HL-60 (cell line): Measurements from ENCODE around the gene NMNAT3.

Experiments used
- REST ChIP-seq: IDR thresholded peaks from 2 replicates; pipeline ENCODE4 v1.6.1; 2012; ENCODE audit warnings: low read depth; ENCODE audit not compliant: insufficient replicate concordance
- TF ChIP-seq, protein P1 (sequence below): IDR thresholded peaks from one replicate; pipeline ENCODE4 v1.5.1; 2011; ENCODE audit warnings: low read length, control low read depth, inconsistent platforms; ENCODE audit not compliant: insufficient read depth

- TF ChIP-seq REST: no peak
- TF ChIP-seq, protein P1, sequence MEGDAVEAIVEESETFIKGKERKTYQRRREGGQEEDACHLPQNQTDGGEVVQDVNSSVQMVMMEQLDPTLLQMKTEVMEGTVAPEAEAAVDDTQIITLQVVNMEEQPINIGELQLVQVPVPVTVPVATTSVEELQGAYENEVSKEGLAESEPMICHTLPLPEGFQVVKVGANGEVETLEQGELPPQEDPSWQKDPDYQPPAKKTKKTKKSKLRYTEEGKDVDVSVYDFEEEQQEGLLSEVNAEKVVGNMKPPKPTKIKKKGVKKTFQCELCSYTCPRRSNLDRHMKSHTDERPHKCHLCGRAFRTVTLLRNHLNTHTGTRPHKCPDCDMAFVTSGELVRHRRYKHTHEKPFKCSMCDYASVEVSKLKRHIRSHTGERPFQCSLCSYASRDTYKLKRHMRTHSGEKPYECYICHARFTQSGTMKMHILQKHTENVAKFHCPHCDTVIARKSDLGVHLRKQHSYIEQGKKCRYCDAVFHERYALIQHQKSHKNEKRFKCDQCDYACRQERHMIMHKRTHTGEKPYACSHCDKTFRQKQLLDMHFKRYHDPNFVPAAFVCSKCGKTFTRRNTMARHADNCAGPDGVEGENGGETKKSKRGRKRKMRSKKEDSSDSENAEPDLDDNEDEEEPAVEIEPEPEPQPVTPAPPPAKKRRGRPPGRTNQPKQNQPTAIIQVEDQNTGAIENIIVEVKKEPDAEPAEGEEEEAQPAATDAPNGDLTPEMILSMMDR: no peak
These were observed 89.3 kb downstream of the NMNAT3 start for GRCh38 chr3:139588450-139588849.
